Loucy (cell line): ENCODE measurements around the gene FFAR4.

Experiments used
- EZH2phosphoT487 ChIP-seq: fragments of 200-600 bp; IDR thresholded peaks from 2 replicates; pipeline ENCODE4 v1.6.1; 2018; ENCODE audit warnings: antibody characterized with exemption, mild to moderate bottlenecking, moderate library complexity, borderline replicate concordance
- TF ChIP-seq, protein P1 (sequence below): fragments of 200-600 bp; sonication (generic); conservative IDR thresholded peaks from 2 replicates; pipeline ENCODE4 v1.5.1; 2014; ENCODE audit warnings: mild to moderate bottlenecking, antibody characterized with exemption, low read length

DNA sequence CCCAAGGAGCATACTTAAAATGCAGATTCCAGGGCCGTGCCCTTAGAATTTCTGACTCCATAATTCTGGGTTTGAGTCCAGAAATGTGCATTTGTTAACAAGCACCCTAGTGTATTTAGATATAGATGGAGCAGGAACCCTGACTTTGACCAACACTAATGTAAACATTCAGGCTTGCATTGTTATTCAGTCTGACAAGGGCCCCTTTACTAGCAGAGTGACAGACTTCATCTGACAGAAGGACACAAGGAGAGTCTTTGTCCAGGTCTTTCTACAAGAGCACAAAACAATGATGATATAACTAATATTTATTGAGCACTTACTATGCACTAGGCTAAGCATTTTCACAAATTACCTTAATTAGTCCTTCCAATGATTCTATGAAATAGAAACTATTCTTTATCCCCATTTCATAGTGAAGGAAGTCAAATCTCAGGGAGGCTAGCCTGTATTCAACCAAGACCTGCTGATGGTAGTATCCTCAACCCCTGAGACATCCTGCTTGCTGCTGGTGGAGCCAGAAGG lies 30.7 kb downstream of the FFAR4 start:
- TF ChIP-seq, protein P1, sequence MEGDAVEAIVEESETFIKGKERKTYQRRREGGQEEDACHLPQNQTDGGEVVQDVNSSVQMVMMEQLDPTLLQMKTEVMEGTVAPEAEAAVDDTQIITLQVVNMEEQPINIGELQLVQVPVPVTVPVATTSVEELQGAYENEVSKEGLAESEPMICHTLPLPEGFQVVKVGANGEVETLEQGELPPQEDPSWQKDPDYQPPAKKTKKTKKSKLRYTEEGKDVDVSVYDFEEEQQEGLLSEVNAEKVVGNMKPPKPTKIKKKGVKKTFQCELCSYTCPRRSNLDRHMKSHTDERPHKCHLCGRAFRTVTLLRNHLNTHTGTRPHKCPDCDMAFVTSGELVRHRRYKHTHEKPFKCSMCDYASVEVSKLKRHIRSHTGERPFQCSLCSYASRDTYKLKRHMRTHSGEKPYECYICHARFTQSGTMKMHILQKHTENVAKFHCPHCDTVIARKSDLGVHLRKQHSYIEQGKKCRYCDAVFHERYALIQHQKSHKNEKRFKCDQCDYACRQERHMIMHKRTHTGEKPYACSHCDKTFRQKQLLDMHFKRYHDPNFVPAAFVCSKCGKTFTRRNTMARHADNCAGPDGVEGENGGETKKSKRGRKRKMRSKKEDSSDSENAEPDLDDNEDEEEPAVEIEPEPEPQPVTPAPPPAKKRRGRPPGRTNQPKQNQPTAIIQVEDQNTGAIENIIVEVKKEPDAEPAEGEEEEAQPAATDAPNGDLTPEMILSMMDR, result no peak
- TF ChIP-seq EZH2phosphoT487, result no peak
